Putamen (tissue), 1 donor: ENCODE measurements around the gene SLCO1A2.

Experiments
- DNase-seq: peaks from one replicate; pipeline ENCODE4 v3.0.0-alpha.2; 2016; ENCODE audit warnings: low spot score

The SLCO1A2 gene

GRCh38 chr12:21328578-21328977 lies 6.1 kb downstream of the SLCO1A2 start:
- no peak for DNase-seq

GRCh38 chr12:21324551-21324950 lies 10.2 kb downstream of the SLCO1A2 start:
- peak; percentile 83 for DNase-seq

- peak; percentile 49 for DNase-seq
These were observed 11.0 kb downstream of the SLCO1A2 start for GRCh38 chr12:21323736-21324135.

GRCh38 chr12:21308785-21309184 lies 25.9 kb downstream of the SLCO1A2 start:
- DNase-seq: no peak

- no peak for DNase-seq
These were observed 29.1 kb downstream of the SLCO1A2 start for GRCh38 chr12:21305661-21306060.

GRCh38 chr12:21300632-21301031 lies 34.1 kb downstream of the SLCO1A2 start:
- no peak for DNase-seq

- DNase-seq: peak; percentile 14
These were observed 37.8 kb downstream of the SLCO1A2 start for GRCh38 chr12:21296751-21297406.

- no peak for DNase-seq
These were observed 38.4 kb downstream of the SLCO1A2 start for GRCh38 chr12:21296348-21296747.

- no peak for DNase-seq
These were observed 40.5 kb downstream of the SLCO1A2 start for GRCh38 chr12:21294176-21294575.

- no peak for DNase-seq
These were observed 42.6 kb downstream of the SLCO1A2 start for GRCh38 chr12:21292111-21292510.

GRCh38 chr12:21289698-21290097 lies 45.0 kb downstream of the SLCO1A2 start:
- no peak for DNase-seq

GRCh38 chr12:21276826-21277225 lies 57.9 kb downstream of the SLCO1A2 start:
- DNase-seq: no peak

GRCh38 chr12:21265932-21266331 lies 68.8 kb downstream of the SLCO1A2 start:
- DNase-seq: no peak

GRCh38 chr12:21264232-21264631 lies 70.5 kb downstream of the SLCO1A2 start:
- DNase-seq: no peak

GRCh38 chr12:21257172-21257571 lies 77.5 kb downstream of the SLCO1A2 start:
- no peak for DNase-seq

- no peak for DNase-seq
These were observed 82.6 kb downstream of the SLCO1A2 start for GRCh38 chr12:21252070-21252469.

GRCh38 chr12:21248679-21249078 lies 86.0 kb downstream of the SLCO1A2 start:
- no peak for DNase-seq

- peak; percentile 19 for DNase-seq
These were observed 94.9 kb downstream of the SLCO1A2 start for GRCh38 chr12:21239866-21240265.

- no peak for DNase-seq
These were observed 100.3 kb downstream of the SLCO1A2 start for GRCh38 chr12:21234395-21234794.

GRCh38 chr12:21223930-21224329 lies 110.8 kb downstream of the SLCO1A2 start:
- no peak for DNase-seq

GRCh38 chr12:21221778-21222177 lies 112.9 kb downstream of the SLCO1A2 start:
- no peak for DNase-seq

GRCh38 chr12:21221072-21221471 lies 113.6 kb downstream of the SLCO1A2 start:
- DNase-seq: no peak

- DNase-seq: no peak
These were observed 114.5 kb downstream of the SLCO1A2 start for GRCh38 chr12:21220266-21220665.

- no peak for DNase-seq
These were observed 115.5 kb downstream of the SLCO1A2 start for GRCh38 chr12:21219206-21219605.
